ENCODE measurements around the gene CCDC91.
A peak's percentile ranks its signal among the peaks of the same experiment; 100 is the strongest.
"Not testable (repeated sequence)": the region's sequence is repeated elsewhere in the genome, so short reads cannot be mapped to it uniquely, and the experiment has no call there.

CCDC91 gene

GRCh38 chr12:28463396-28463795, 273.1 kb downstream of the CCDC91 start:
- no peaks in the 10 kb centered on the region for H3K9me3 Mint-ChIP-seq
- no peak overlapping the region for H3K4me3 Mint-ChIP-seq
- H3K27me3 Mint-ChIP-seq, result no peaks in the 10 kb centered on the region
- ATAC-seq (replicated peaks; ENCODE audit: extremely low read depth, poor library complexity, severe bottlenecking) (no peak), DNase-seq (ENCODE audit: low spot score in 2 of 2) (no peak)
- peaks cover 15% of the 10 kb centered on the region for H3K36me3 Mint-ChIP-seq (ENCODE audit: insufficient read depth)
- no peaks in the 10 kb centered on the region for H3K4me1 Mint-ChIP-seq
- no peak overlapping the region for H3K27ac Mint-ChIP-seq (ENCODE audit: low read depth)

GRCh38 chr12:28471762-28472161, 281.5 kb downstream of the CCDC91 start:
- H3K4me1 Mint-ChIP-seq; DNase-seq (ENCODE audit: low spot score in 2 of 2); ATAC-seq (replicated peaks; ENCODE audit: extremely low read depth, poor library complexity, severe bottlenecking); H3K27ac Mint-ChIP-seq (ENCODE audit: low read depth); H3K27me3 Mint-ChIP-seq; H3K4me3 Mint-ChIP-seq; H3K36me3 Mint-ChIP-seq (ENCODE audit: insufficient read depth): not testable (repeated sequence)
- H3K9me3 Mint-ChIP-seq, result peaks cover 11% of the 10 kb centered on the region

GRCh38 chr12:28476206-28476605, 285.9 kb downstream of the CCDC91 start:
- not testable (repeated sequence) for DNase-seq (ENCODE audit: low spot score in 2 of 2); H3K9me3 Mint-ChIP-seq; ATAC-seq (replicated peaks; ENCODE audit: extremely low read depth, poor library complexity, severe bottlenecking); H3K4me1 Mint-ChIP-seq; H3K36me3 Mint-ChIP-seq (ENCODE audit: insufficient read depth); H3K27ac Mint-ChIP-seq (ENCODE audit: low read depth); H3K27me3 Mint-ChIP-seq; H3K4me3 Mint-ChIP-seq

- H3K9me3 Mint-ChIP-seq; H3K27ac Mint-ChIP-seq (ENCODE audit: low read depth); DNase-seq (ENCODE audit: low spot score in 2 of 2); ATAC-seq (replicated peaks; ENCODE audit: extremely low read depth, poor library complexity, severe bottlenecking); H3K36me3 Mint-ChIP-seq (ENCODE audit: insufficient read depth); H3K4me3 Mint-ChIP-seq; H3K27me3 Mint-ChIP-seq; H3K4me1 Mint-ChIP-seq: not testable (repeated sequence)
Measured at GRCh38 chr12:28479097-28479496, 288.8 kb downstream of the CCDC91 start.

GRCh38 chr12:28479683-28480082, 289.4 kb downstream of the CCDC91 start:
- H3K4me1 Mint-ChIP-seq, result no peaks in the 10 kb centered on the region
- H3K9me3 Mint-ChIP-seq, result peaks cover 9% of the 10 kb centered on the region
- DNase-seq (ENCODE audit: low spot score in 2 of 2) (no peak), ATAC-seq (replicated peaks; ENCODE audit: extremely low read depth, poor library complexity, severe bottlenecking) (no peak)
- H3K36me3 Mint-ChIP-seq (ENCODE audit: insufficient read depth), result peaks cover 4% of the 10 kb centered on the region
- H3K27ac Mint-ChIP-seq (ENCODE audit: low read depth), result no peak overlapping the region
- H3K27me3 Mint-ChIP-seq, result no peaks in the 10 kb centered on the region
- no peak overlapping the region for H3K4me3 Mint-ChIP-seq

- Mint-ChIP-seq H3K4me3 (no peak overlapping the region), H3K9me3 (no peaks in the 10 kb centered on the region), H3K36me3 (ENCODE audit: insufficient read depth) (peaks cover 5% of the 10 kb centered on the region), H3K27ac (ENCODE audit: low read depth) (no peak overlapping the region), H3K4me1 (no peaks in the 10 kb centered on the region), H3K27me3 (no peaks in the 10 kb centered on the region)
- DNase-seq (ENCODE audit: low spot score in 2 of 2) (no peak), ATAC-seq (replicated peaks; ENCODE audit: extremely low read depth, poor library complexity, severe bottlenecking) (no peak)
Measured at GRCh38 chr12:28484156-28484555, 293.9 kb downstream of the CCDC91 start.

- H3K27me3 Mint-ChIP-seq, result no peaks in the 10 kb centered on the region
- H3K9me3 Mint-ChIP-seq, result no peaks in the 10 kb centered on the region
- peaks cover 5% of the 10 kb centered on the region for H3K36me3 Mint-ChIP-seq (ENCODE audit: insufficient read depth)
- H3K27ac Mint-ChIP-seq (ENCODE audit: low read depth), result no peak overlapping the region
- H3K4me1 Mint-ChIP-seq, result no peaks in the 10 kb centered on the region
- no peak for DNase-seq (ENCODE audit: low spot score in 2 of 2)
- no peak overlapping the region for H3K4me3 Mint-ChIP-seq
- ATAC-seq (replicated peaks; ENCODE audit: extremely low read depth, poor library complexity, severe bottlenecking), result no peak
Measured at GRCh38 chr12:28486521-28486920, 296.3 kb downstream of the CCDC91 start.

GRCh38 chr12:28489246-28489645, 299.0 kb downstream of the CCDC91 start:
- Mint-ChIP-seq H3K4me3 (no peak overlapping the region), H3K27me3 (no peaks in the 10 kb centered on the region), H3K4me1 (no peaks in the 10 kb centered on the region), H3K27ac (ENCODE audit: low read depth) (no peak overlapping the region), H3K9me3 (no peaks in the 10 kb centered on the region), H3K36me3 (ENCODE audit: insufficient read depth) (peaks cover 5% of the 10 kb centered on the region)
- ATAC-seq (replicated peaks; ENCODE audit: extremely low read depth, poor library complexity, severe bottlenecking) (no peak), DNase-seq (ENCODE audit: low spot score in 2 of 2) (no peak)

GRCh38 chr12:28497889-28498411, 307.7 kb downstream of the CCDC91 start:
- Mint-ChIP-seq H3K36me3 (ENCODE audit: insufficient read depth) (peaks cover 3% of the 10 kb centered on the region), H3K9me3 (no peaks in the 10 kb centered on the region), H3K27me3 (no peaks in the 10 kb centered on the region), H3K4me1 (no peaks in the 10 kb centered on the region), H3K4me3 (no peak overlapping the region), H3K27ac (ENCODE audit: low read depth) (no peak overlapping the region)
- no peak for DNase-seq (ENCODE audit: low spot score in 2 of 2)
- ATAC-seq (replicated peaks; ENCODE audit: extremely low read depth, poor library complexity, severe bottlenecking), result no peak

- Mint-ChIP-seq H3K4me3 (no peak overlapping the region), H3K36me3 (ENCODE audit: insufficient read depth) (peaks cover 3% of the 10 kb centered on the region), H3K27ac (ENCODE audit: low read depth) (no peak overlapping the region), H3K9me3 (no peaks in the 10 kb centered on the region), H3K27me3 (no peaks in the 10 kb centered on the region), H3K4me1 (no peaks in the 10 kb centered on the region)
- no peak for ATAC-seq (replicated peaks; ENCODE audit: extremely low read depth, poor library complexity, severe bottlenecking)
- no peak for DNase-seq (ENCODE audit: low spot score in 2 of 2)
Measured at GRCh38 chr12:28498850-28499249, 308.6 kb downstream of the CCDC91 start.

GRCh38 chr12:28500373-28501024, 310.2 kb downstream of the CCDC91 start:
- Mint-ChIP-seq H3K36me3 (ENCODE audit: insufficient read depth) (peaks cover 3% of the 10 kb centered on the region), H3K4me3 (no peak overlapping the region), H3K9me3 (no peaks in the 10 kb centered on the region), H3K27me3 (no peaks in the 10 kb centered on the region), H3K27ac (ENCODE audit: low read depth) (no peak overlapping the region), H3K4me1 (no peaks in the 10 kb centered on the region)
- DNase-seq (ENCODE audit: low spot score in 2 of 2), result no peak
- ATAC-seq (replicated peaks; ENCODE audit: extremely low read depth, poor library complexity, severe bottlenecking), result no peak

- H3K27me3 Mint-ChIP-seq, result no peaks in the 10 kb centered on the region
- DNase-seq (ENCODE audit: low spot score in 2 of 2) (no peak), ATAC-seq (replicated peaks; ENCODE audit: extremely low read depth, poor library complexity, severe bottlenecking) (no peak)
- H3K4me1 Mint-ChIP-seq, result peaks cover 5% of the 10 kb centered on the region
- peaks cover 2% of the 10 kb centered on the region for H3K36me3 Mint-ChIP-seq (ENCODE audit: insufficient read depth)
- H3K27ac Mint-ChIP-seq (ENCODE audit: low read depth), result peak overlapping the region; percentile 44
- H3K4me3 Mint-ChIP-seq, result no peak overlapping the region
- no peaks in the 10 kb centered on the region for H3K9me3 Mint-ChIP-seq
Measured at GRCh38 chr12:28506271-28506670, 316.0 kb downstream of the CCDC91 start.

GRCh38 chr12:28507033-28507432, 316.8 kb downstream of the CCDC91 start:
- no peak for ATAC-seq (replicated peaks; ENCODE audit: extremely low read depth, poor library complexity, severe bottlenecking)
- Mint-ChIP-seq H3K9me3 (no peaks in the 10 kb centered on the region), H3K36me3 (ENCODE audit: insufficient read depth) (peaks cover 2% of the 10 kb centered on the region), H3K4me3 (no peak overlapping the region), H3K4me1 (peaks cover 5% of the 10 kb centered on the region), H3K27ac (ENCODE audit: low read depth) (peak overlapping the region; percentile 44), H3K27me3 (no peaks in the 10 kb centered on the region)
- DNase-seq (ENCODE audit: low spot score in 2 of 2), result no peak
